Measurements from ENCODE around the gene ACTA2.

Gene ACTA2

DNA sequence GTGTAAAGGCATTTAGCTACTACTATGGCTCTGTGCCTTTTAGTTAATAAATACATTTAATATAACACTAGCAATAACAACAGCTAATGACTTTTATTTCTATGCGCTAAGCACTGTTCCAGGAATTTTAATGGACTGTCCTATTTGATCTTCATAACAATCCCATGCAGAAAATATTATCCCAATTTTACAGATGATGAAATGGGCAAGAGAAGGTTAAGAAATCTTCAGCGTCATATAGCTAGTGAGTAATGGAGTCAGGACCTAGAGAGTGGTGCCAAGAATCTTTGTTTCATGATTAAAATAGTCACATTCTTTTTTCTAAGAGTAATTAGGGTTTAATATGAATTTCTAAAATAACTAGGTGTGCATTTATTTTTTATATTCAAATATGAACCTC is 32.4 kb downstream of the ACTA2 start:
- no peak for DNase-seq (ENCODE audit: low read depth in 2 of 2)

DNA sequence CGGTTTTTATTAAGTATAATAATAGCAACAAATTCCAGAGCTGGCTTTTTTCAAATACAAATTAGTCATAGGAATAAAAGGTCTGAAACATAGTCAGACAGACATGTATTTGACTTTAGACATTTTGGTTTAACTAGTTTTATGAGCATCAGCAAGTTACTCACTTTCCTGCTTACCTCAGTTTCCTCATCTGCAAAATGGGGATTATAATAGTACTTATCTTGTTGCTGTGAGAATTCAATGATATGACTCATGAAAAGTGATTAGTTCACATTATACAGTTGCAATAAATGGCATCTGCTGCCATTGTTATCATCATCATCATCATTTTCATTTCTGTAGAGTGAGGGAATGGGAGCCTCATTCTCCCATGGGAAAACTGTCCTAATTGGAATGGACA is 33.5 kb downstream of the ACTA2 start:
- no peak for DNase-seq (ENCODE audit: low read depth in 2 of 2)

DNA sequence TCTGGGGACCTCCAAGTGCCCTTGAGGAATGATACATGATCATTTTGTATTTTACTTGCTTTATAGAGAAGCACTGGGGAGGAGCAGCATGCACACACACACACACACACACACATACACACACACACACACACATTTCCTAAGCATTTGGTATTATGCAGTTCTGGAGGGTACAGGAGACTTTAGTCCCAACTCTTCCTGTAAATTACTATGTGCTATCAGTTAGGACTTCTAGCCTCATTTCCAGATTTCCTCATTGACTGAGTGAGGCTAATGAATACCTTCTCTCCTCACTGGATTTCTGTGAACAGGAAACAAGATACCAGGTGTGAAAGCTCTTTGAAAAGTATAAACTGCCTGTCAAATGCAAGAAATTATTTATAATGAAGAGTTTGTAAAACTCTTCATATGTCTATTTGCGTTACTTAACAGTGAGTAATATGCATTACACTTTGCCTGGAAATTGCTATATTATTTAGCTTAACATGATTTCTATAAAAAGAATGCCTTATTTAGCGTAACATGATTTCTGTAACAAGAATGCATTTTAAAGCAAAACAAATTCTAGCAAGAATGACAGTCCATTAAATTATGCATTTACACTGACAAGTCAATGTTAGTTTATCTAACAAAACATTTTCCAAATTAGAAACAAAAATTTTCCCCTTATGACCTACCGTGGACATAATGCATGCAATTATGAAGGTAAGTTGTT is 34.2 kb downstream of the ACTA2 start:
- no peak for DNase-seq (ENCODE audit: low read depth in 2 of 2)

DNA sequence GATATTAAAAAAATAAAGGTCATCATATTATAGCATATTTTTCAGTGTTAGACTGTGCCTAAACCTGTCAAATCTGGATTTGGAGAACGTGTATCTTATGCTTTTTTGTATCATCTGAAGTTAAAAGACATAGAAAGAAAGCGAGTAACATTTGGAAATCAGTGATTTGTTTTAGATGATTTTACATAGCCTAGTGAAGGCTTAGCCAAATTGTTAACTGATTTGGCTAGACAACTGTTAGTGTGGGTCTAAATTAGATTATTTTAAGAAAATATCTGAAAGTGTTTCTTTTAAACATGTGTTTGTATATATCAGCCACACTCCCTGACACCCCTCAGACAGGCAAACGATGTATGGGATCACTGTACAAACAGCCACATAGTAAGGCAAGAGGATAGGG is 35.6 kb downstream of the ACTA2 start:
- DNase-seq (ENCODE audit: low read depth in 2 of 2): no peak

DNA sequence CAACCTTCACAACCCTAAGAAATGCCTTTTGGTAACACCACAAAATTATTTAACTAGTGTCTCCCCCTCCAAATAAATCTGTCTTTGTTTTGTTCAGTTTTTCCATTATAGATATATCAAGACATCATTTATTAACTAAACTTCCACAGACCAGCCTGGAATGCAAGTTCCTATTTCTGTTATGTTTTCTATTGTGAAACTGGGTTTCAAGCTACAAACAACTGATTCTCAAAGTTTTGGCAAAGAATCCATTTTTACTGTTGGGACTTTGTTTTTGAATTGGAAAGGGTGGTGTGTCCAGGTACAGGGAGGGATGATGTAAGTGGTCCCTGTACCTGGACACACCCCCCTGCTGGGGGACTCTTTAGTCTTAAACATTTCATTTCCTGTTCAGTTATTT is 36.3 kb downstream of the ACTA2 start:
- DNase-seq (ENCODE audit: low read depth in 2 of 2): no peak

DNA sequence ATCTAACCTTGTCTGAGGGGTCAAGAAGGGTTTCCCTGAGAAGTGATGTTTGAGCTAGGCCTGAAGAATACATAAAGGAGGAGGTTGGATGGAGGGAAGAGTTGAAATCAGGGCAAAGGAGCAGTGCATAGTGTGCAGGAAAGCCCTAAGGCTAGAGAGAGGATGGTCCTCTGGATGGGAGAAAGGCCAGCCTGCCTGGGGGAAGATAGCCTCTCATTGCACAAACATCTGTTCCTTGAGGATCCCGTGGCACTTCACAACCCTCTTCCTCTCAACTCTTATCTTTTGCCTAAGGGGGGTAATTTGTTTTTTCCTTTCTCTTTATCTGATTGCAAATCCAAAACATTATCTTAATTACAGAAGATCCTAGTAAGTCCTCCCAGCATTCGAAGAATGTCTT is 36.8 kb downstream of the ACTA2 start:
- DNase-seq (ENCODE audit: low read depth in 2 of 2): no peak

DNA sequence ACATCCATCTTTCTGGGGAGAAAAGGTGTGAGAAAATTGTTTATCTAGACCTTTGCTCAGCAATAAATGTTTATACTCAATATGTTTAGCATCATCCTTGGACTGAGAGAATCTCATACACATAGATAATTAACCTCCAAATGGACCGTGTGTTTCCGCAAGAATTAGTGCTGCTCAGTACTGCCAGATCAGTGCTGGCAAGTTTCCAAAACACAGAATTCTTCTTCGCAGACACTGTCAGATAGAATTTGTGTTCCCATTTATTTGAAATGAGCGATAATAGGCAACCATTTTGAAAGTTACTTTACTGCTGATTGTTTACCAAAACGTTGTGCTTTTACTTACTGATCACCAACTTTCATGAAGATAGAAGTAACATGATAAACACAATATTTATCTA is 38.8 kb downstream of the ACTA2 start:
- DNase-seq (ENCODE audit: low read depth in 2 of 2): no peak

DNA sequence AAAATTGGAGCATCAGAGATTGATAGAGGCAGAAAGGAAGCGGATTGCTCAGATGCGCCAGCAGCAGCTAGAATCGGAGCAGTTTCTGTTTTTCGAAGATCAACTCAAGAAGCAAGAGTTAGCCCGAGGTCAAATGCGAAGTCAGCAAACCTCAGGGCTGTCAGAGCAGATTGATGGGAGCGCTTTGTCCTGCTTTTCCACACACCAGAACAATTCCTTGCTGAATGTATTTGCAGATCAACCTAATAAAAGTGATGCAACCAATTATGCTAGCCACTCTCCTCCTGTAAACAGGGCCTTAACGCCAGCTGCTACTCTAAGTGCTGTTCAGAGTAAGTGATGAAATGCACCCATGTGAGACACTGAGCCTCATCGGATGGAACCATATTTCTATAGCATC is 39.4 kb downstream of the ACTA2 start:
- DNase-seq (ENCODE audit: low read depth in 2 of 2): no peak

DNA sequence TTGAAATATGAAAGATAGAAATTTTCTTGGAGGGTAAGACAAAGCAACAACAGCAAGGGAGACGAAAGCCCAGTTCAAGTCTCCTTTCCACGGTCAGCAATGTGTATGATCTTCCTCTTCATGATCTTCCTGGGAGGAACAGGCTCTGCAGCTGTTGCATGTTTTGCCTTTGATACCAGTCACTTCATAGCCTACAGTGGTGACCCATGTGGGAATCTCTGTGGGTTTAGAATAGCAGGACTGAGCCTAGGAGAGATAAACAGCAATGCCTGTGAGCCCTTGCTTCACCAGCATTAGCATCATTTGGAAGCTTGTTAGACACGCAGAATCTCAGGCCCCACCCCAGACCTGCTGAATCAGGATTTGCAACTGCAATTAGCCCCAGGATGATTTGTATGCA is 40.7 kb downstream of the ACTA2 start:
- no peak for DNase-seq (ENCODE audit: low read depth in 2 of 2)

DNA sequence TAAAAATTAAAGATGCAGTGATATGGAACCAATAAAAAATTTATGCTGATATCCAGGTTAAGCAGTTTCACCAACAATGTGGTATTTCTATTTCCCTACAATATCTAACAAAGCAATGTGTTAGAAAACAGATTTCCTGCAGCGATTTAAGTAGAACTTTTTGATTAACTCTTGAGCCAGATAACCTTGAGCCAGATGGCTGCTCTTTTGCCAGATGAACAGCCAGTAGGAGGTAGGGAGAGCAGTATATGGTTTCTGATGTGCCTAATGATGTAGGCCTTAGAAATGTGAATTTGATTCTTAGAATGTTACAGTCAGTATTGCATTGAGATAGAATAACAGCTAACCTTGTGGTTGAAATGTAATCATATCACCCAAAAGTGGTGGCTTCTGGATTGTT is 41.5 kb downstream of the ACTA2 start:
- no peak for DNase-seq (ENCODE audit: low read depth in 2 of 2)

DNA sequence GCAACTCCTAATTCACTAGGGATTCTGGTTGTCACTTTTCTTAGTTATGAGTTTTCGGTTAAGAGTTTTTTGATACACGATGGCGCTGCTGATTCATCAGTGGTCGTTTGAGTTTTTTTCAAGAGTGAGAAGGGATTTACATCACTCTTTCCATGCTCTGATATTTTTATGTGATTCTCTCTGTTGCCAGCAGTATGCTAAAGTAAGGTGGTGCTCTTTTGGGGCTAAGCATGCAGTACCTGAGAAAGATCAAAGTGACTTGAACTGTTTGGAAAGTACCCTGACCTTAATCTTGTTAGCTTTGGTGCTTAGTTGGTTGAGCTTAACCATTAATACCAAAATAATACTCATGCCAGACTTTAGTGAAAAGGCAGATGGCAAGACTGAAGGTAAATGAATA is 44.4 kb downstream of the ACTA2 start:
- no peak for DNase-seq (ENCODE audit: low read depth in 2 of 2)

DNA sequence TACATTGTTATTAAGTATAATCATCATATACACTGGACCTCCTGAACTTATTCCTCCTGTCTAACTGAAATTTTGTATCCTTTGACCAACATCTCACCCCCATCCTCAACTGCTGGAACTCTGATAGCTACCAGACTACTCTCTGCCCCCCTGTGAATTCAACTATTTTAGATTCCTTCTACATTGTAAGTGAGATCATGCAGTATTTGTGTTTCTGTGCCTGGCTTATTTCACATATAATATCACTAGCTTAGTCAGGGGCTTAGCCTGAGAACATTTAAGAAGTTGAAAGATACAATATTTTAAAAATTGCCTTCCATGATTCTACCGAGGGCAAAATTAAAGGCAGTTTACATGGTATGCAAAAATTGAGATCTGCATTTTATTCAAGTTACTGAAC is 45.7 kb downstream of the ACTA2 start:
- DNase-seq (ENCODE audit: low read depth in 2 of 2): no peak

DNA sequence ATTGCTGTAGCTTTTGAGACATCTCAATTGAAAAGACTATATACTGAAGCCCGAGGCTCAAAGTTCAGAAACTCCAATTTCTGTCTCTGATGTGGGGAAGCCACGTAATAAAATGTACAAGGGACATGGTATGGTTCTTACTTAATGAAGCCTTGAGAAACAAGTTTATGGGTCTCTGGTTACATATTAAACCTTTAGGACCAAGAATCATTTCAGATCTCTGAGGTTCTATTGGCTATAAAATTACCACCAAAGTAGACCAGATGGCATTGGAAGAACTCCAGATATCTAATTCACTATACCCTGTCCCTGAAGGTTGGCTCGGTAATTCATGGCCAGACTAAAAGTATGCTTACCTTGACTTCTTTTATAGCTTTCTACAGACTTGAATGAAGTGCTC is 48.9 kb downstream of the ACTA2 start:
- DNase-seq (ENCODE audit: low read depth in 2 of 2): no peak

DNA sequence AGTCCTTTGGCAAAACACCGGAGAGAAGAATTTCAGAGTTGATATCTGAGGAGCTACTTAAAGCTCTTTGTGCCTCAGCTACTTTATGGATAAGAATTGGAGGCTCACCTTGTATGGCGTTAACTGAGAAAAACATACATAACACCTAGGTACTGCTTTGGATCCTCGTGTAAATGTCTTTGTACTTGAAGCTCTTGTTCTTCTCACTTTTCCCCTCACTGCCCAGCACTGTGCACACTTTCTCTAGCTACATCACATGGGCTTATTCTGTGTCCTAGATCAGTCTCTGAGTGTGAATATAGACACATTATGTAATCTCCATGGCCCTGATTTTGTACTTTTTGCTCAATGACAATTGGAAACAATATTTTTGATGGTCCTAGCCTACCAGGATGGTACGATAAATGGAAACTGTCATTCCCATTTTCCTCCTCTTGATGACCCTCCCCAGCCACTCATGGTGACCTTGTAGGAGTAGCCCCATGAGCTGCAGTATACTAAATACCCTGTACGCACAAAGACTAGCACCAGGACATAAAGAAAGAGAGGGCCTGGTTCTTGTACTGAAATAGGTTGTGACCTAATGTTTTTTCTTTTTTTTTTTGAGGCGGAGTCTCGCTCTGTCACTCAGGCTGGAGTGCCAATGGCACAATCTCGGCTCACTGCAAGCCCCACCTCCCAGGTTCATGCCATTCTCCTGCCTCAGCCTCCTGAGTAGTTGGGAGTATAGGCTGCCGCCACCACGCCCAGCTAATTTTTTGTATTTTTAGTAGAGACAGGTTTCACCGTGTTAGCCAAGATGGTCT is 50.4 kb downstream of the ACTA2 start:
- DNase-seq (ENCODE audit: low read depth in 2 of 2): no peak

DNA sequence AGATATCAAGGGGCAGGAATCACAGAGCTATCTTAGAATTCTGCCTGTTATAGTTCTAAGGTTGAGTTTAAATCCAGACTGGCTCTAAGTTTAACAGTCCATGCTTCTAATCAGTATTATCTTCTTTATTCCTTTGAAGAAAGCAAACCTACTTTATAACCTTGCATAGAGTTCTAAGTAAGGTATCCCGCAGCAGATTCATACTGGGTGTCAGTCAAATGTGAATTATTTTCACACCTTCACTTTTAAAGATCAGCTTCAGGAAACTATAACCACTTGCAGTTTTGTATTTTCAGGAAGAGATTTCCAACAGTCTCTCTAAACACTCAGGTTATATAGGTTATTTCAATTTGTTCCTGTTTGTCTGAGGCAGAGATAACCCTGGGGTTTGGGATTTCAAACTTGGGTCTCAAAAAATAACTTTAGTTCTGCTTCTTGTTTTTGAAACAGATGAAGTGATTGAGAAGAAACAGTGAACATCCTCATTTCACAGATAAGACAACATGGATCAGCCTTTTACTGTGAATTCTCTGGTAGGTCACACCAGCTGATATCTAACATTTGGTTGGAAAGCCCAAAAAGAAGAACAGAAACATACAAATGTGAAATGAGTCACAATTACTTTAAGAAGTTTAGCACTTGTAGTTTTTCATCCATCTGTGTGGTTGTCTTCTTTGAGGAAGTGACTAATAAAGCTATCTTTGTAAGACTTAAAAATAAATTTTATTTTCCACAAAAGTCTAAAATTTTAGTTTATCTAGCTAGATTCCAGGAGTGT is 51.2 kb downstream of the ACTA2 start:
- no peak for DNase-seq (ENCODE audit: low read depth in 2 of 2)

DNA sequence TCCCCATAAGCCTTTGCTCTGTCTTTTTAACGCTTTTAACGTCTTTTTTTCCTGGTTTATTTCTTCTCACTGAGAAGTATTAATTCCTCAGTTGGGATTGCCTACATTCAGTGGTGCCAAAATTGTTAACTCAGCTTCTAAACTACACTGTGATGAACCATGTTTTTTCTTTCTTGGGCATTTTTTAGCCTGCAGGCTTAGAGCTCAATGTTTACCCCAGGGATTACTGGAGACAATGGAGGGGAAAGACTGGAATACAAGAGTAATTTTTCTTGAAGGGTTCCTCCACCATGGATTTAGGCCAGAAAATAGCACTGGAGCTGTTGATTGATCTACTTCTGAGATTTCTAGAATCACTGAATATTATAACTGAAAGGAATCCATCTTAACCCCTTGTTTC is 52.7 kb downstream of the ACTA2 start:
- DNase-seq (ENCODE audit: low read depth in 2 of 2): no peak

DNA sequence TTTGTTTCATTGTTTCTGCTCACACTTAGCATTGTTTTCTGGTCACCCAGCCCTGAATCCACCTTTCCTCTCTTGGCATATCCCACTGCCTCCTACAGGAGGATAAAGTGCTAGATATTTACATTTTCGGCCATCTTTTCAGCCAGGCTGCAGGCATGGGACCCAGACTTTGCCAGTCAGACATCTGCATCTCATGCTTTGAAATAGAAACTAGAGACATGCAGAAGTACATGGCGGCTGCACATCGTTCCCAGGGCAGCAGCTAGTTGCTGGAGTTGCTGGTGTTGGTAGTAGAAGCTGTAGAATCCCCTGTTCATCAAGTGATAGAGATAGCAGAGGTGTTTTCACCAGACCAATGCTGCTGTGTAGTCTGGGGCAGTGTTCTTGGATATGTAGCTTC is 53.8 kb downstream of the ACTA2 start:
- DNase-seq (ENCODE audit: low read depth in 2 of 2): no peak

DNA sequence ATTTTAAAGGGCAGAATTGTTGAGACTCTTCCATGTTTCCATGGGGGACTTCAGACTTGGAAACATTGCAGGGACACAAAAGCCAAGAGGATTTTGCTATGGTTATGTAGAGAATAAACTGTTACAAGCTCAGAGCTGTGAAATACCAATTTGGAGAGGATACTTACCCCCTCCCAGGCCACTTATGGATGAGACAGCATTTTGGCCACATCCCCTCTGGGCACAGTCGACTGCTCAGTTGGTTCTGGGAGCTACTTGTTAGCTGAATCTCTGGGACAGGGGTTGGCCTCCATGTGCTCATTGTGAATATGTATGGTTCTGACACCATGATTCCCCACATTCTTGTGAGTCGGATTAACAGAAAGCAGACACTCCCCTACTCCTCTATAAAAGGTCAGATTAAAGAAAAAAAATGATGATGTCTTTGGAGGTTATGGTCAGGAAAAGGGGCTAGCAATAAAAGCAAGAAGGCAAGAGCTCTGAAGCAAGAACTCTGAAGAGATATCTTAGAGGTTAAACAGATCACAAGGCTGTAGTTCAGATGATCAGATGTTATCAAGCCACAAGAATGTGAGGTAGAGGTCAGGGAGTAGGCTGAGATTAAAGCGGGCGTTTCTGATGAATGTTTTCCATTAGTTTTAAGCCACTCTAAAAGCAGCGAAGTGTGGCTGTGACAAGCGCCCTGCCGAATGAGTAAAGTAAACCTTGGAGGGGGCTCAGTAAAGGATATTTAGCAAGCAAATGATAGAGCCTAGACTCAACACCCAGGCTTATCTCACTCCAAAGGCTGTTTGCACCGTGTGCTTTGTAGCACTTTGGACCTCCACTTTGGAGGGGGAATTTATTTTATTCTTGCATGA is 55.3 kb downstream of the ACTA2 start:
- DNase-seq (ENCODE audit: low read depth in 2 of 2): no peak

DNA sequence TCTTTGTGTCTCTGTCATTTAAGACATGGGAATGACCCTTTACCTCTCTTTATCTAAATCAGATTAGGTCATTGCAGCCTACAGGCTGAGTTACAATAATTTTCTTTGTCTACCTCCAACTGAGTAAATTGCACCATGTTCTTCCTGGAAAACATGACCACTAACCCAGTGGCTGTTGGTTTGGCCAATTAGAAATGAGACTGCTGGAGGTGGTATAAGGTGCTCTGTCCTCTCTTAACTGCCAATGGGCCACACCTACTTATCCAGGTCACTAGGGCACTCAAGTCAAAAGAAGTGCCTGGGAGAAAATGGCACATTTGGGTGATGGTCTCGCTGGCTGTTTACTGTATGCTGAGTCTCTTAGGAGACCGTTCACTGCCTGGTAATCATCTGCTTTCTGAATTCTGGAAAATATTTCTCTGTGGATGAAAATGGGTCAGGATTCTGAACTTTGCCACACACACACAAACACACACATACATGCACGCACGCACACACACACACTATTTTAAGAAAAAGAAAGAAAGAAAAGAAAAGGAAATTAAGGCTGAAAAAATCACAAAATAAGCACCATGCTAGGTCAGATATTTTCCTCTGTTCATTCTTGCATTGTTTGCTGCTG is 56.1 kb downstream of the ACTA2 start:
- DNase-seq (ENCODE audit: low read depth in 2 of 2): no peak

DNA sequence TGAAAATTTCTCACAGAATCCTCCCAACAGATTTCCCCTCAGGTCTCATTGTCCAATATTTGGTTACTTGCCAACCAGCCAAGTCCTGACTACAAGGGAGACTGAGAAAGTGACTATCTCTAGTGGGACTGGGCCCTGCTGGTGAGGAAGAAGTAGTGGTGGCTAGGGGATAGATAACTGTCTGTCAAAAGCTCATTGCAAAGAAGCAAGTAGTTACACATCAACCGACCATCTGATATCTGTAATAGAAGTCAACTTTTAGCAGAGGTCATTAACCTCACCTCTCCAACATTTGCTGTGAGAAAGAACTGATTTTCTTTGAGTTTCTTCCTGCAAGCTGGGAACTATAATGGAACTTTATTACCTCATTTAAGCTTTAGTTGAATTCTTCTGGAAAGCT is 57.3 kb downstream of the ACTA2 start:
- DNase-seq (ENCODE audit: low read depth in 2 of 2): no peak

DNA sequence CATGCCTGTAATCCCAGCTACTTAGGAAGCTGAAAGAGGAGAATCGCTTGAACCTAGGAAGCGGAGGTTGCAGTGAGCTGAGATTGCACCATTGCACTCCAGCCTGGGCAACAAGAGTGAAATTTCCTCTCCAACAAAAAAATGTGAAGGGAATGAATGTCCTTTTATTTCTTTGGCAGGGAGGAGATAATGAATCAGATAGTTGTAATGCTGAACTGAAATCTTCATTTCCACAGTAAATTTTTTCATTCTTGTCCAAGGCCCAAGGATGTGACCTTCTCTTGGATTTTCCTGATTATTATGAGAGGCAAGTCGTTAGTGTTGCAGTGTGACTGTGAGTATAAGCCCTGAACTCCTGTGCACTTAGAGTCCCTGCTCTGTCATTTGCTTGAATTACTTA is 59.0 kb downstream of the ACTA2 start:
- no peak for DNase-seq (ENCODE audit: low read depth in 2 of 2)

Measured in fibroblast of skin of left biceps (primary cell).